ENCODE data around the gene OTOF. TPM values are rescaled to one million over a fixed set of nuclear protein-coding genes. Genes with fewer than 3 reads are reported as not detected.

OTOF gene
- total and polyA plus RNA-seq, 2 of the 4 experiments (the other 2 are of a cell fraction), result 0.03 TPM; not detected in 1

DNA sequence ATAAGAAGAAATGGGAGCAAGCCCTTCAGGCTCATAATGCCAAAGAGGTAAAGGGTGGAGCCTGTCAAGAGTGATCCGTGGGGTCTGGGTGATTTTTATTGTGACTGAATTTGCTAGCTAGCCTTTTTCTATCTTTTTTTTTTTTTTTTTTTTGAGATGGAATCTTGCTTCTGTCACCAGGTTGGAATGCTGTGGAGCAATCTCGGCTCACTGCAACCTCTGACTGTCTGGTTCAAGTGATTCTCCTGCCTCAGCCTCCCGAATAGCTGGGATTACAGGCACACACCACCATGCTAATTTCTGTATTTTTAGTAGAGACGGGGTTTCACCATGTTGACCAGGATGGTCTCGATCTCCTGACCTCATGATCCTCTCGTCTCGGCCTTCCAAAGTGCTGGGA lies 47.1 kb downstream of the OTOF start:
- Histone ChIP-seq H3K36me3 (ENCODE audit: control insufficient read depth, insufficient read depth, low read length) (no peaks in the 10 kb centered on the region), H3K4ac (ENCODE audit: low read depth, low read length) (no peak overlapping the region), H3K23ac (ENCODE audit: low read depth, low read length) (no peak overlapping the region), H3K4me3 (ENCODE audit: insufficient read depth, low read depth, low read length) (no peak overlapping the region), H2AK5ac (ENCODE audit: low read depth, low read length) (no peak overlapping the region), H3K4me2 (ENCODE audit: low read depth, low read length) (no peak overlapping the region), H3K56ac (ENCODE audit: extremely low read depth, insufficient read depth, low read length) (no peak overlapping the region), H3K9me3 (ENCODE audit: control insufficient read depth, insufficient read depth, low read length) (no peaks in the 10 kb centered on the region), H2BK20ac (ENCODE audit: low read depth, low read length) (no peak overlapping the region), H2BK5ac (ENCODE audit: low read depth, low read length, poor library complexity, severe bottlenecking) (no peak overlapping the region), H3K27ac (ENCODE audit: insufficient read depth, low read length) (no peak overlapping the region), H3K9me1 (ENCODE audit: insufficient read depth, low read length) (no peaks in the 10 kb centered on the region), H3K9ac (ENCODE audit: low read depth, low read length) (no peak overlapping the region), H2BK15ac (ENCODE audit: low read depth, low read length) (no peak overlapping the region), H2AFZ (replicated peaks; ENCODE audit: low read length, poor library complexity) (no peak overlapping the region), H2AK9ac (replicated peaks; ENCODE audit: low read depth, low read length, poor library complexity) (no peak overlapping the region), H2BK120ac (ENCODE audit: low read depth, low read length) (no peak overlapping the region), H3K18ac (ENCODE audit: low read depth, low read length) (no peak overlapping the region), H4K8ac (ENCODE audit: low read depth in 2 of 2, low read length in 2 of 2) (no peak overlapping the region), H3K79me1 (ENCODE audit: low read depth in 1 of 2, low read length in 2 of 2) (no peaks in the 10 kb centered on the region), H3K4me1 (ENCODE audit: control insufficient read depth, insufficient read depth, low read length) (no peaks in the 10 kb centered on the region), H4K91ac (ENCODE audit: insufficient read depth, low read depth, low read length) (no peak overlapping the region), H4K5ac (ENCODE audit: low read depth, low read length) (no peak overlapping the region), H3K27me3 (ENCODE audit: control insufficient read depth, insufficient read depth, low read length) (peaks cover 14% of the 10 kb centered on the region), H4K20me1 (ENCODE audit: insufficient read depth, low read length) (no peaks in the 10 kb centered on the region), H3K14ac (replicated peaks; ENCODE audit: low read depth, low read length) (no peak overlapping the region)
- WGBS, 2 experiments (ENCODE audit: extremely low coverage in 2 of 2, insufficient read length in 1 of 2), result no CpG with 5 or more reads among the region's 7 CpGs
- intact Hi-C loops (cut with micrococcal nuclease), result no loop called here
- no TSS peak for BruUV-seq (replicated peaks)
- TF ChIP-seq RCOR1 (IDR thresholded peaks at IDR 0.05; ENCODE audit: insufficient replicate concordance, low read length) (no peak), FOS (IDR thresholded peaks at IDR 0.05; ENCODE audit: low read depth, low read length) (no peak), MXI1 (IDR thresholded peaks at IDR 0.05; ENCODE audit: borderline replicate concordance, low read depth, low read length) (no peak), RAD21 (IDR thresholded peaks at IDR 0.05; ENCODE audit: low read length) (no peak), CEBPB (IDR thresholded peaks at IDR 0.05; ENCODE audit: low read depth, low read length) (peak; percentile 70)
- TF ChIP-seq, protein P1, sequence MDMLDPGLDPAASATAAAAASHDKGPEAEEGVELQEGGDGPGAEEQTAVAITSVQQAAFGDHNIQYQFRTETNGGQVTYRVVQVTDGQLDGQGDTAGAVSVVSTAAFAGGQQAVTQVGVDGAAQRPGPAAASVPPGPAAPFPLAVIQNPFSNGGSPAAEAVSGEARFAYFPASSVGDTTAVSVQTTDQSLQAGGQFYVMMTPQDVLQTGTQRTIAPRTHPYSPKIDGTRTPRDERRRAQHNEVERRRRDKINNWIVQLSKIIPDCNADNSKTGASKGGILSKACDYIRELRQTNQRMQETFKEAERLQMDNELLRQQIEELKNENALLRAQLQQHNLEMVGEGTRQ (IDR thresholded peaks at IDR 0.05; ENCODE audit: low read depth, low read length), result no peak
- TF ChIP-seq, protein P2, sequence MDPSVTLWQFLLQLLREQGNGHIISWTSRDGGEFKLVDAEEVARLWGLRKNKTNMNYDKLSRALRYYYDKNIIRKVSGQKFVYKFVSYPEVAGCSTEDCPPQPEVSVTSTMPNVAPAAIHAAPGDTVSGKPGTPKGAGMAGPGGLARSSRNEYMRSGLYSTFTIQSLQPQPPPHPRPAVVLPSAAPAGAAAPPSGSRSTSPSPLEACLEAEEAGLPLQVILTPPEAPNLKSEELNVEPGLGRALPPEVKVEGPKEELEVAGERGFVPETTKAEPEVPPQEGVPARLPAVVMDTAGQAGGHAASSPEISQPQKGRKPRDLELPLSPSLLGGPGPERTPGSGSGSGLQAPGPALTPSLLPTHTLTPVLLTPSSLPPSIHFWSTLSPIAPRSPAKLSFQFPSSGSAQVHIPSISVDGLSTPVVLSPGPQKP (IDR thresholded peaks at IDR 0.05; ENCODE audit: borderline replicate concordance, low read depth, low read length), result no peak
- ATAC-seq (ENCODE audit: low read depth) (no peak), DNase-seq (peak; percentile 41)
- ChIA-PET CTCF (no interaction called here), POLR2A (ENCODE audit: unreplicated experiment) (no interaction called here)
- in situ Hi-C loops (cut with MboI; ENCODE audit: low sequenced_read_pairs), result no loop called here
- dilution Hi-C loops (cut with HindIII; ENCODE audit: low sequenced_read_pairs, unreplicated experiment), result no loop called here
